ENCODE results near the gene ZEB2. TPM values are rescaled to one million over a fixed set of nuclear protein-coding genes. Genes with fewer than 3 reads are reported as not detected.

The ZEB2 gene
- total RNA-seq, 2 donors from 2014 or later, result 22.5 to 58.2 TPM

DNA sequence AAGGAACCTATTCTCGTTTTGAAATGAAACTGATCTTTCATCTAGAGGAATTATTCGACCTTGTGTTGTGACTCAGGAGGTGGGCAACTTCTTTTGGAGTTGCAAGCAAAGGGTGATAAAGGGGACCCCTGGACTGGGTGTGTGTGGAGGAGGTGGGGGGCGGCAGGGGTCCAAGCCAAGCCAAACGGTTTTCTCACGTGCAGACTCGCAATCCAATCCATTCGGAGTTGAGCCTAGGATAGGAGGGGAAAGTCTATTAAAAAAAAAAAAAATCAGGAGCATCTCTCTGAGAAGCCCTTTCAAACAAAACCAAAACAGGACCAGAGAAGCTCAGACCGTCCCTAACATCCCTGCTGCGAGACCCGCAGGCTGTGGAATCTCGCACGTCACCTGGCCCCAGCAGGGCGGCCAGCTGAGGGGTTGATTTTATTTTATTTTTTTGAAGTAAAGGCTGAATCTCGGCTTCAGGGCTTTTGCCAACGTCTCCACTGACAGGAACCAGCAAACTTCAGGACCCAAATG is 3.7 kb upstream of the ZEB2 start:
- H3K4me3 Mint-ChIP-seq, result peak overlapping the region; percentile 87 to 91
- ATAC-seq (replicated peaks in 1 of 2) (peak; percentile 11 to 21), DNase-seq (no peak)
- H3K27me3 Mint-ChIP-seq (ENCODE audit: low read depth), result peaks cover 53% of the 10 kb centered on the region
- peaks cover 0 to 2% of the 10 kb centered on the region in 2 donors for H3K36me3 Mint-ChIP-seq (ENCODE audit: insufficient read depth in 2 of 2)
- peaks cover 15% of the 10 kb centered on the region for H3K4me1 Mint-ChIP-seq (ENCODE audit: low read depth)
- H3K27ac Mint-ChIP-seq, result no peak overlapping the region
- no peaks in the 10 kb centered on the region for H3K9me3 Mint-ChIP-seq

DNA sequence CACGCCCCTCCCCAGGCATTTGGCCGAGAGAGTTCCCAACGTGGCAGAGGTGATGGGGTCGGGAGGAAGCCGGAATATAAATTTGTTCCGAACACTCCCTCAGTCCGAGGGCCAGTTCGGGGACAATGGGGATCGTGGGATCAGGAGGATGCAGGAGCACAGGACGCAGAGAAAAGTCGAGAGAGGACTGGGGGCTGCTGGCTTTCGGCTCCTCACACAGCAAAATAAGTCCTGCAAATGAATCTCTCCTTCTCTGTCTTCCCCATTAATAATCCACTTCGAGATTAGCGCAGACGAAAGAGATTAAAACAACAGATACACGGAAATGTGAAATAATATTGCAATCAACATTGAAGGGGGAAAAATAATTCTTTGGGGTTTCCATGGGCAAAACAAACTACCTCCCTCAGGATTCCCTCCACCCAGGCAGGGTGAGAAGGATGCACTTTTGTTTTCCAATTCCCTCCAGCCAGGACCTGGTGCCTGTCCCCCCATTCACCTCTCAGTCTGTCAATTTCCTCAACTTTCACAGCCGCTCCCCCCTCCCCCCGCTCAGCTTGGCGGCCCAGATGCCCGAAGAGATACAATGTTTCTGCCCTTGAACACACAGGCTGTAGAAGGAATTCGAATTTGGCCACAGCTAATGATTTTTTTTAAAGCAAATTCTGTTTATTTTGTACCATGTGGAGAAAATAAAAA is 3.1 kb upstream of the ZEB2 start:
- peaks cover 47% of the 10 kb centered on the region for H3K27me3 Mint-ChIP-seq (ENCODE audit: low read depth)
- ATAC-seq (replicated peaks in 1 of 2) (no peak), DNase-seq (no peak)
- peaks cover 15% of the 10 kb centered on the region for H3K4me1 Mint-ChIP-seq (ENCODE audit: low read depth)
- no peaks in the 10 kb centered on the region for H3K9me3 Mint-ChIP-seq
- H3K4me3 Mint-ChIP-seq, result peak overlapping the region; percentile 87 to 91
- no peak overlapping the region for H3K27ac Mint-ChIP-seq
- H3K36me3 Mint-ChIP-seq (ENCODE audit: insufficient read depth in 2 of 2), result peaks cover 0 to 2% of the 10 kb centered on the region in 2 donors

DNA sequence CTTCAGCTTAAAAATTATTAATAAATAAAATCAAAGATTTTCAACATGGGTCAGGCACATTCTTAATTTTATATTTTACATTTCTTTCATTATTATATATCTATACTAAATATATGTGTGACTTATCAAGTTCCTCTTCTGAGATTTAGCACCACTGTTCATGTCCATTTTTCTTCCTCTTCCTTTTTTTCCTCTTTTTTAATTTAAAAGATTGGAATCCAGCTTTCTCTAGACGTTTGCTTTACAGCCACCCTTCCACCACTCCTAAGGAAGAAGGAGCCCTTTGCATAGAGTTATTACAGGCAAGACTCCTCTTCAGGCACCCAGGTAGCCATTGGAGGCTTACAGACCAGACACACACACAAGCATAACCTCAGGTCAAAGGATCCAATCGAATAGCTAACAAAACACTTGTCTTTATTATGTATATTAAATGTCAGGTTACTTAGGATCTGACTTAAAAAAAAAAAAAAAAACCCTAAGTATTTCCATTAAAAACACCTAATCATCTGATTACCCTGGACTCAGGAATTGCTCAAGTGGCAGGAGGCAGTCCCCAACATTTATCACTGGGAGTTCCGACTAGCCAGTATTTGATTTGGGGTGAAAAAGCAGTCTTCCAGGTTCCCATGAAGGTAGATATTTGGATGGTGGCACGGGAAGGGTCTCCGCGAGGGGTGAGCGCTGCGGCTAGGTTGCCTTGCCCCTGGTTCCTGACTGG is 2.4 kb upstream of the ZEB2 start:
- Mint-ChIP-seq H3K36me3 (ENCODE audit: insufficient read depth in 2 of 2) (peaks cover 0 to 4% of the 10 kb centered on the region in 2 donors), H3K4me3 (peak overlapping the region; percentile 87 to 91), H3K27me3 (ENCODE audit: low read depth) (peaks cover 40% of the 10 kb centered on the region), H3K27ac (peak overlapping the region; percentile 19), H3K4me1 (ENCODE audit: low read depth) (peaks cover 15% of the 10 kb centered on the region), H3K9me3 (no peaks in the 10 kb centered on the region)
- DNase-seq (no peak), ATAC-seq (replicated peaks in 1 of 2) (no peak)

DNA sequence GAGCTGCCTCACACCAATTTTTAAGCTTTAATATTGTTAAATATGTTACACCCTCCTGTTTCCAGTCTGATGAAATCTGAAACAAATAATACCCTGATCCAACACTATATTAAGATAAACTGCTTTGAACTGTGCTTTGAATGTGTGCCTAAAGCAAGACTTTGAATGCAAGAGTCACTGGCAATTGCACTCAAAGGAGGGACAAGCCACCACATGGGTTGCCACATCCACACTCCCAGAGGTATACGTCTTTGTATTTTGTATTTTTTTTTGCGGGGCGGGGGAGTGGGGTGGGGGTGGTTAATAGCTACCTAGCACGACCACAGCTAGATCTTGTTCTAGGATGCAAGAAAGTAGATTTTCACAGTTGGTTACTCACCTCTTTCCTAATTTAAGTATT is 1.8 kb upstream of the ZEB2 start:
- no peaks in the 10 kb centered on the region for H3K9me3 Mint-ChIP-seq
- ATAC-seq (replicated peaks in 1 of 2), result no peak

DNA sequence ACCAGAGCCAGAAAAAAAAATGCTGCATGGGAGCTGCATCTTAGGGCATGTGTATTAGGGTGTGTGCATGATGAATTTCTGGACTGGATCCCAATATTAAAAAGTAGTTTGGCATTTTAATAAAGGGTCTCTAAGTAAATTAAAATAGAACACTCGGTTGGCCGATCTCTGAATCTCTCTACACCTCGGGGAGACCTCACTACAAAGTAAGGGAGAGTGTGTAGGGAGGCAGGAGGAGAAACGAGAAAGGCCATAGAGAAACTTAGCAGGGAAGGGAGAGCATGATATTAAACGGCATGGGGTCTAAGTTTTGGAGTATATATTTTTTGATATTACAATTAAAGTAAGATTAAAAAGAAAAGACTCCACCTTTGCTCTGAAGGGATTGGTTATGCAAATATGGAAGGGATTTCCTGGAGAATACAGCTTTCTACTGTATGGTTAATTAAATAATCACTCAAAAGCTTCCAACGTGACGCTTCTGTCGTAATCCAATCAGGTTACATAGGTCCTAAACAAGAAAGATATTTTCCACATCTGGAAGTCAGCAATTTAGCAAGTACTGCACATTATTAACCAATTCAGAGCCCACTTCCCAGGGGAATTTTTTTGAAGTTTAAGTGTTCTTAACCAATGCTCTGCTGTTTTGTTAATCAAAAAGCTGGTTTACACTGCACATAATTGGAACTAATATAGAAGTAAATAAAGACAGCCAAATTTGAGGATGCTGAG is 1.0 kb upstream of the ZEB2 start:
- ATAC-seq (replicated peaks in 1 of 2), result no peak
- Mint-ChIP-seq H3K9me3 (no peaks in the 10 kb centered on the region), H3K27ac (peak overlapping the region; percentile 34)

More for the DNA sequence above, 1.8 kb upstream of the ZEB2 start:
- peaks cover 15% of the 10 kb centered on the region for H3K4me1 Mint-ChIP-seq (ENCODE audit: low read depth)
- no peak for DNase-seq
- no peak overlapping the region for H3K27ac Mint-ChIP-seq
- H3K27me3 Mint-ChIP-seq (ENCODE audit: low read depth), result peaks cover 39% of the 10 kb centered on the region
- no peak overlapping the region for H3K4me3 Mint-ChIP-seq
- H3K36me3 Mint-ChIP-seq (ENCODE audit: insufficient read depth in 2 of 2), result peaks cover 2 to 6% of the 10 kb centered on the region in 2 donors

DNA sequence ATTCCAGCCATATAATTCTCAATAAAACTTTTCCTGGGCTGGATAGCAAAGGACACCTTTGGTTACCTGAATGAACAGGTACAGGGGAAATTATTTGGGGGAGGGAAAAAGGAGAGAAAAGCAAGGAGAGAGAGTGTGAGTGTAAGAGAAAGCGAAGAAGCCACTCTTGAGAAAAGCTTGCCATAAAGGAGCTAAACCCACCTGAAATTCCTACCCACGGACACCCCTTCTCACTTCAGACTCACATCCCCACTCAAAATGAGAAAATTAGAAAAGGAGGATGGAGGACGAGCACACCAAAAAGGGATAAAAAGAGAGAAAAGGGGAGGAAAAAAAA is 354 bp downstream of the ZEB2 start:
- H3K27me3 Mint-ChIP-seq (ENCODE audit: low read depth), result peaks cover 34% of the 10 kb centered on the region
- H3K9me3 Mint-ChIP-seq, result no peaks in the 10 kb centered on the region
- ATAC-seq (replicated peaks in 1 of 2), result no peak
- no peak overlapping the region for H3K4me3 Mint-ChIP-seq
- peaks cover 2 to 10% of the 10 kb centered on the region in 2 donors for H3K36me3 Mint-ChIP-seq (ENCODE audit: insufficient read depth in 2 of 2)
- no peak overlapping the region for H3K27ac Mint-ChIP-seq
- DNase-seq, result no peak
- H3K4me1 Mint-ChIP-seq (ENCODE audit: low read depth), result peaks cover 24% of the 10 kb centered on the region

More for the DNA sequence above, 1.0 kb upstream of the ZEB2 start:
- Mint-ChIP-seq H3K4me1 (ENCODE audit: low read depth) (peaks cover 15% of the 10 kb centered on the region), H3K27me3 (ENCODE audit: low read depth) (peaks cover 35% of the 10 kb centered on the region), H3K36me3 (ENCODE audit: insufficient read depth in 2 of 2) (peaks cover 2 to 10% of the 10 kb centered on the region in 2 donors), H3K4me3 (peak overlapping the region; percentile 14 to 57)
- DNase-seq, result no peak

DNA sequence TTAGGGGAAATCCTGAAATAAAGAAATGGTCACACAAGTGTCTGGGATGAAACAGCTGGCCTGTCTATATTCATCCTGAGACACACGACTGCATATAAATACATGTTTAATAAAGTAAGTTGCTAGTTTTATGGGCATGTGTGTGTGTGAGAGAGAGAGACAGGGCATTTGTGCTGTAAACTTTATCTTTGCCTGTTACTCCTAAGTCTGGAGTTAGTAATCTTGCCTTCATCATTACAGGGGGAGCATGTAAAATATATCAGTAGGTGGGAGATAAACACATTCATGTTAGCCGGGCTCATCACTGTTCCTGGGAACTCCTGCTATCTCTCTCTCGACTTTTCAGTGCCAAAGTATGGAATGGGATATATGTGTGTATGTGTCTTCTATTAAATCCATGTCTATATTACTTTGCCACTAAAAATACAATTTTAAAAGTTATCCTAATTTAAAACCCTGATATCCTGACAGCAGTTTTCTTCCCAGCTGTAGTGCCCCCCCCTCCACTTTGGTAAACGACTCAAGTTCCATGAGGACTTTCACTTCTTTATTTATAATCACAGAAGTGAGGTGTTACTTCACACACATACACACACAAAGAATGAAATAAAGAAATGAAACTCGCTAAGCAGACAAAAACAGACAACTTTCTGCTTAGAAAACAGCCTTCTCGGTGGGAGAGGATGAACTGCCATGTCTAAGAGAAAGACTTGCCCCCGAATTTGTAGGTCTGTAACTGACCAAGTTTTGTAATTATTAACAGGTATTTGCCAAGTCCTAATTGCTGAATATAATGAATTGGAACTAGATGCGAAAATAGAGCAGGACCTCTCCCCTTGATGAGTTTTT is 947 bp downstream of the ZEB2 start:
- Mint-ChIP-seq H3K27me3 (ENCODE audit: low read depth) (peaks cover 38% of the 10 kb centered on the region), H3K36me3 (ENCODE audit: insufficient read depth in 2 of 2) (peaks cover 2 to 10% of the 10 kb centered on the region in 2 donors), H3K4me1 (ENCODE audit: low read depth) (peaks cover 30% of the 10 kb centered on the region), H3K27ac (no peak overlapping the region), H3K4me3 (no peak overlapping the region), H3K9me3 (no peaks in the 10 kb centered on the region)
- no peak for DNase-seq
- ATAC-seq (replicated peaks in 1 of 2), result no peak

DNA sequence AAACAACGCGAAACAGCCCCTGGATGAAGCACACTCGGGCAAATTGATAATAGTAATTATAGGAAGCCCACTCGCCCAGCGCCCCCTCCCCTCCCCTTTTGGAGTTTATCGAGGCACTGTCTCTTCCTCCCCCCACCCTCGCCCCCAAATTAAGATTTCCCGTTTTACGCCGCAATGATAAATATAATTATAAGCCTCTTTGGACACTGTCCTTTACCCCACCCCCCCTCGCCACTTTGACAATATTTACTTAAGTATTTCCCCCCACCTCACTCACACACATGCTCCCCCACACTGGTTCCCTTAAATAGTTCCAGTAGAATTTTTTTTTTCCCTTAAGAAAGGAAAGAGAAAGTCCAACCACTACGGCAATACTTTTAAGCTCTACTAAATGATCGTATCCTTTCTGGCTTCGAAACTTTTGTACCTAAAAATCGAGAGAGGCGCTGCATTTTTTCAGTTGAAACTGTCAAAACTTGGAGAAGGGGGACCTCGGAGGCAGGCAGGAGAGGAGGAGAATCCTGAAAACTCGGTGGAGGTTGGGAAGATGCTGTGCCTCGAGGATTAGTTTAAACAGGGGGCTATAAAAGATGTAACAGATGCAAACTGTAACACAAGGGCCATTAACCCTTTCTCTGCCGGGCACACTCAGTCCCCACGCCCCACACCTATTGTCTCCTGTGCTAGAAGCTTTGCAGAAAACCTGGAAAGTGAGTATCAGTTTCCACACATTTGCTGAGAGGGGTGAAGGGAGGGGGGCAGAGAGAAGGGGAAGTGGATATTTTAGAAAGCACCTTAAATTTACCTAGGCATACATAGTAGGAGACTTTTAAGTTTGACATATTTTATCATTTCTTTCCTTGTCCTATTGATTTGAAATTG is 1.8 kb downstream of the ZEB2 start:
- peaks cover 39% of the 10 kb centered on the region for H3K27me3 Mint-ChIP-seq (ENCODE audit: low read depth)
- no peak overlapping the region for H3K4me3 Mint-ChIP-seq
- DNase-seq (peak in 1 of 2 donors; percentile 28), ATAC-seq (replicated peaks in 1 of 2) (no peak)
- no peak overlapping the region for H3K27ac Mint-ChIP-seq
- no peaks in the 10 kb centered on the region for H3K9me3 Mint-ChIP-seq
- H3K36me3 Mint-ChIP-seq (ENCODE audit: insufficient read depth in 2 of 2), result peaks cover 2 to 10% of the 10 kb centered on the region in 2 donors
- H3K4me1 Mint-ChIP-seq (ENCODE audit: low read depth), result peaks cover 29% of the 10 kb centered on the region

DNA sequence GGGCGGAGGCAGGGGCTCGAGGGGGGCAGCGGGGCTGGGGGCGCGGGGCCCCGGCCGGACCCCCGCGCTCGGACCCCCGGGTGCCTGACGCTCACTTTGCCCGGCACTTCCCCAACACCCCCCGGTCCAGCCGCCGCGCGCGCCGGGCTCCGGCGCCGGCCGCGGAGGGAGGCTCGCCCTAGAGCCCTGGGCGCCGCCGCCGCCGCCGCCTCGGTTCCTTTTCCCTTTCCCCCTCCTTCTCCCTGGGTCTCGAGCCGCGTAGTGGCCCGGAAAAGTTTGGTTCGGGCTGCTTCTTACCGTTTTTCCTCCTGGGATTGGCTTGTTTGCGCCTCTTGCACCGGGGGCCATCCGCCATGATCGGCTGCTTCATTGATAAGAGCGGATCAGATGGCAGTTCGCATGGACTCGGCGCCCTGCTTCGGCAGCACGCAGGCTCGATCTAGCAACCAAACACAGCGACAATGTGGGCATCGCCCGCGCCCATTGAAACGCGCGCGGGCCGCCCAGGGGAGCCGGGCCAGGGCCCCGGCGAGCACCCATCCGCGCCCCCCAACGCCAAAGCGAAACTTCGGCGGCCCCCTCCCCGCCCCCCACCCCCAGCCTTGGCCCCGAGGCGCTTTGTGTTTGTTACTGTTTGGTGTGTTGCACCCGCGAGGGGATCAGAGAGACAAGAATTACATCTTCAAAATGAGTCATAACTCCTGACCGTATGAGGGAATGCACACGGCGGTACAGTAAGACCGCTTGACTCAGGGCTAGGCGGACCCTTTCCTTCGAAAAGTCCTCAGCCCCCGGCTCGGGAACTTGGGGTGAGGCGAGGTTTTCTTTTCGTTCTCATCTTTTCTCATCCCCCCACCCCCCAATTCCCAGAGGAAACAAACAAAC is 2.7 kb downstream of the ZEB2 start:
- Mint-ChIP-seq H3K4me1 (ENCODE audit: low read depth) (peaks cover 21% of the 10 kb centered on the region), H3K9me3 (no peaks in the 10 kb centered on the region), H3K36me3 (ENCODE audit: insufficient read depth in 2 of 2) (peaks cover 2 to 10% of the 10 kb centered on the region in 2 donors), H3K4me3 (no peak overlapping the region), H3K27ac (peak overlapping the region; percentile 96), H3K27me3 (ENCODE audit: low read depth) (peaks cover 39% of the 10 kb centered on the region)
- ATAC-seq (replicated peaks in 1 of 2), result peak; percentile 84 to 87
- DNase-seq, result peak; percentile 67 to 75

DNA sequence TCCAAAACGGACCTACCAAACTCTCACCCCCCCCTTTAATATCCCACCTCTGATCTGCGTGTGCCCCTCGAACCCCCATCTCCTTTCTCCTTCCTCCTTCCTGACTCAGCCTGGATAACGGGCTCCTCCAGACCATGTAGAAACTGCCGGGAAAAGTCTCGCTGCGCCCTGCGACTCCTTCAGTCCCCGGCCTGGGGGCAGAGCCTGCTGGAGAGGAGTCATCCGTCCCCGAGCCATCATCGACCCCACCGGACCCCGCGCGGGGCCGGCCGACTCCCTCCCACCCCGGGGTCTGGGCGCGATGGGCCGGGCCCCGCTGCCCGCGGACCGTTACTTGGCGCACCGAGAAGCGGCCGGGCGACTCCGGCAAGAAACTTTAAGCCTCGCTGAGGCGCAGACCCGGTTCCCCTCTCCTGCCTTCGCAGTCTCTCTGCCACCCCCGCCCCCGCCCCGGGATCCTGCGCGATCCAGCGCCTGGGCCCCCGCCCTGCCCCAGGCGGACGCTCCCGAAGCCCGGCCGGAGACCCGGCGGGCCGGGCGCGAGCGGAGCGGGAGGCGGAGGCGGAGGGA is 3.4 kb downstream of the ZEB2 start:
- H3K4me3 Mint-ChIP-seq, result peak overlapping the region; percentile 83 to 89
- H3K27me3 Mint-ChIP-seq (ENCODE audit: low read depth), result peaks cover 39% of the 10 kb centered on the region
- ATAC-seq (replicated peaks in 1 of 2), result peak; percentile 20 to 28
- peaks cover 21% of the 10 kb centered on the region for H3K4me1 Mint-ChIP-seq (ENCODE audit: low read depth)
- peak in 1 of 2 donors; percentile 32 for DNase-seq
- H3K9me3 Mint-ChIP-seq, result no peaks in the 10 kb centered on the region
- peaks cover 2 to 10% of the 10 kb centered on the region in 2 donors for H3K36me3 Mint-ChIP-seq (ENCODE audit: insufficient read depth in 2 of 2)
- peak overlapping the region; percentile 87 for H3K27ac Mint-ChIP-seq

All from activated T-cell treated with anti-CD3 and anti-CD28 coated beads, Interleukin-2, amount 50 U/mL, for 72 hours (primary cell).